ENCODE measurements around the gene ZNF783.
"Not testable (repeated sequence)": the region's sequence is repeated elsewhere in the genome, so short reads cannot be mapped to it uniquely, and the experiment has no call there.

Gene ZNF783

DNA sequence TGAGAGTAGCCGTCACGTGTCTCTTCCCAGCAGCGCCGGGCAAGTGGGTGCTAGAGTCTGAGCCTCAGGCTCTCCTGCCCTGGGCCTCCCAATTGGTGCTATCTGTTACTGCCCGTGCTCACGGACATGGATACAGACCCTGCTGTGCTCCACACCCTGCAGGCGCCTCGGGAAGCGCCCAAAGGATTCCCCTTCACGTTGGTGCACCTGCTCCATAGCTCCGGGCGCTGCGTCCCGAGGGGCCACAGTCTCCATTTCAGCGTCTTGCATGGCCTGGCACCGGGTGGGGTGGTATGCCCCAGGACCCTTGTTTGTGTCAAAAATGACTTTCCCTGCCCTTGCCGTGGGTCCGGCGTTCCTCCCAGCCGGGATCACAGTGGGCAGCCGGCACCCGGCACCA, 36.3 kb upstream of the ZNF783 start:
- ChIA-PET CTCF (no interaction called here), POLR2A (no interaction called here)
- DNase-seq (ENCODE audit: extremely low spot score) = no peak
- TF ChIP-seq LEF1 (IDR thresholded peaks at IDR 0.05; ENCODE audit: borderline replicate concordance) (no peak), SUZ12 (IDR thresholded peaks at IDR 0.05) (no peak), TARDBP (IDR thresholded peaks at IDR 0.05) (no peak), ELF4 (IDR thresholded peaks at IDR 0.05) (no peak), FOXA1 (IDR thresholded peaks at IDR 0.05) (no peak), BHLHE40 (IDR thresholded peaks at IDR 0.05; ENCODE audit: borderline replicate concordance) (no peak), SP1 (IDR thresholded peaks at IDR 0.05) (no peak), CTBP1 (IDR thresholded peaks at IDR 0.05; ENCODE audit: borderline replicate concordance) (no peak), HDGF (IDR thresholded peaks at IDR 0.05; ENCODE audit: borderline replicate concordance) (no peak)

- POLR2A ChIA-PET = interaction anchor here (1.3 kb wide), 1 partner anchor 11 kb away, joined by 3 read pairs; no protein-coding TSS in a partner anchor
- DNase-seq (ENCODE audit: extremely low spot score); CTCF ChIA-PET: not testable (repeated sequence)
These were observed 35.6 kb upstream of the ZNF783 start for GRCh38 chr7:149226366-149226765.

DNA sequence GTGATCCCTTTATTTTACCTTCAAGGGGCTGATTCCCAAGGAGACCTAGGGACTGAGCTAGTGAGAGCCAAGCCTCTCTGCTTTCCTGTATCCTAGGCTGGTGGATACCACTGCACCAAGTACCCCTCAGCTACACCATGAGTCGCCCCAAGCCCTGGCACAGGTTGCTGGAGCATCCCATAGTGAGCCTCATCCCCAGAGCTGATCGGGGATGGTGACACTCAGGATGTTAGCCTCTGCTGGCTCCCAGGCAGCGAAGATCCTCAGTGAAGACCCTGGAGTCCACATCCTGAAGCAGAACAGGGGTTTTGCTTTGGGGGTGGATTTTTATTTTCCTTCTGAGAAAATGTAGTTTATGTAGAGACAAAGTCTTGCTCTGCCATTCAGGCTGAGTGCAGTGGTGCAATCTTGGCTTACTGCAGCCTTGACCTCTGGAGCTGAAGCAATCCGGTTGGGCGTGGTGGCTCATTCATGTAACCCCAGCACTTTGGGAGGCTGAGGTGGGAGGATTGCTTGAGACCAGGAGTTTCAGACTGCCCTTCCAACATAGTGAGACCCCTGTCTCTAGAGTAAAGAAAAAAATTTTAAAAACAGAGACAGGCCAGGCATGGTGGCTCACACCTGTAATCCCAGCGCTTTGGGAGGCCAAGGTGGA, 35.0 kb upstream of the ZNF783 start:
- no peak for DNase-seq (ENCODE audit: extremely low spot score)
- ChIA-PET POLR2A (interaction anchor here (1.3 kb wide), 1 partner anchor 12 kb away, joined by 3 read pairs; no protein-coding TSS in a partner anchor), CTCF (no interaction called here)
- TF ChIP-seq ELF4 (IDR thresholded peaks at IDR 0.05) = 0 out of 2 replicates have a peak, but pooled peaks have one; percentile 12
- no peak for TF ChIP-seq SP1 (IDR thresholded peaks at IDR 0.05)
- TF ChIP-seq ZNF384 (IDR thresholded peaks at IDR 0.05) = no peak
- TF ChIP-seq PKNOX1 (IDR thresholded peaks at IDR 0.05) = no peak

- ChIA-PET POLR2A (interaction anchor here (0.9 to 2.1 kb wide), 4 partner anchors 10 to 35 kb away, joined by 3 to 7 read pairs (median 4); partner anchors contain the start of gene ZNF282), CTCF (interaction anchor here (0.8 to 1.4 kb wide), 3 partner anchors 10 to 33 kb away, joined by 3 read pairs; partner anchors contain the start of gene ZNF783)
- TF ChIP-seq PKNOX1 (IDR thresholded peaks at IDR 0.05) = no peak
- TF ChIP-seq CTBP1 (IDR thresholded peaks at IDR 0.05; ENCODE audit: borderline replicate concordance) = no peak
- no peak; the same call in 1 of the 2 replicates for TF ChIP-seq ELF4 (IDR thresholded peaks at IDR 0.05)
- TF ChIP-seq ARNT (IDR thresholded peaks at IDR 0.05) = no peak
- no peak for TF ChIP-seq SUZ12 (IDR thresholded peaks at IDR 0.05)
- no peak for TF ChIP-seq LEF1 (IDR thresholded peaks at IDR 0.05; ENCODE audit: borderline replicate concordance)
- TF ChIP-seq TARDBP (IDR thresholded peaks at IDR 0.05) = no peak
- no peak for TF ChIP-seq HDGF (IDR thresholded peaks at IDR 0.05; ENCODE audit: borderline replicate concordance)
- no peak for TF ChIP-seq NFRKB (IDR thresholded peaks at IDR 0.05)
- TF ChIP-seq ZNF384 (IDR thresholded peaks at IDR 0.05) = no peak
- TF ChIP-seq FOXA1 (IDR thresholded peaks at IDR 0.05) = no peak
- TF ChIP-seq L3MBTL2 (conservative IDR thresholded peaks at IDR 0.05) = no peak
- no peak for TF ChIP-seq SP1 (IDR thresholded peaks at IDR 0.05)
- no peak for TF ChIP-seq FOXM1 (IDR thresholded peaks at IDR 0.05; ENCODE audit: borderline replicate concordance)
- TF ChIP-seq FOXK2 (IDR thresholded peaks at IDR 0.05) = no peak
- TF ChIP-seq BHLHE40 (IDR thresholded peaks at IDR 0.05; ENCODE audit: borderline replicate concordance) = no peak
- no peak for DNase-seq (ENCODE audit: extremely low spot score)
These were observed 33.0 kb upstream of the ZNF783 start for GRCh38 chr7:149228831-149229471.

GRCh38 chr7:149229526-149229925, 32.5 kb upstream of the ZNF783 start:
- ChIA-PET POLR2A (interaction anchor here (0.6 to 2.1 kb wide), 6 partner anchors 9 to 36 kb away, joined by 3 to 7 read pairs (median 4); partner anchors contain the start of gene ZNF282), CTCF (interaction anchor here (0.8 to 1.4 kb wide), 3 partner anchors 9 to 33 kb away, joined by 3 read pairs; partner anchors contain the start of gene ZNF783)
- no peak for DNase-seq (ENCODE audit: extremely low spot score)
- TF ChIP-seq NFRKB (IDR thresholded peaks at IDR 0.05) (no peak), ARNT (IDR thresholded peaks at IDR 0.05) (no peak), ELF4 (IDR thresholded peaks at IDR 0.05) (peak; percentile 13; the same call in 1 of the 2 replicates), LEF1 (IDR thresholded peaks at IDR 0.05; ENCODE audit: borderline replicate concordance) (no peak), BHLHE40 (IDR thresholded peaks at IDR 0.05; ENCODE audit: borderline replicate concordance) (no peak), TARDBP (IDR thresholded peaks at IDR 0.05) (no peak), HDGF (IDR thresholded peaks at IDR 0.05; ENCODE audit: borderline replicate concordance) (no peak)

DNA sequence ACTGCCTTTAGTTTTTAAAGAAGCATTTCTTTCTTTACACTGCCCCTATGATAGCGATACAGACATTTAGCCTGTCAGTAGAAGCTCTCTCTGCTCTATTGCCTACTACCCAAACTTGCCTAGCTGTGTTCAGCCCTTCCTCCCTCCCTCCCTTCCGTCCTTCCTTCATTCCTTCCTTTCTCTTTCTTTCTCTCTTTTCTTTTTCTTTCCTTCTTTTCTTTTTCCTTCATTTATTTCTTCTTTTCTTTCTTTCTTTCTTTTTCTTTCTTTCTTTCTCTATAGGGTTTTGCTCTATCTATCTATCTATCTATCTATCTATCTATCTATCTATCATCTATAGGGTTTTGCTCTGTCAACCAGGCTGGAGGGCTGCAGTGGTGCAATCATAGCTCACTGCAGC, 29.6 kb upstream of the ZNF783 start:
- CTCF ChIA-PET = no interaction called here
- no peak for DNase-seq (ENCODE audit: extremely low spot score)
- POLR2A ChIA-PET = no interaction called here
- TF ChIP-seq FOXM1 (IDR thresholded peaks at IDR 0.05; ENCODE audit: borderline replicate concordance) = no peak
- no peak for TF ChIP-seq FOXK2 (IDR thresholded peaks at IDR 0.05)
- no peak for TF ChIP-seq ARNT (IDR thresholded peaks at IDR 0.05)
- TF ChIP-seq SUZ12 (IDR thresholded peaks at IDR 0.05) = no peak
- no peak for TF ChIP-seq NFRKB (IDR thresholded peaks at IDR 0.05)
- TF ChIP-seq L3MBTL2 (conservative IDR thresholded peaks at IDR 0.05) = no peak
- no peak for TF ChIP-seq HDGF (IDR thresholded peaks at IDR 0.05; ENCODE audit: borderline replicate concordance)
- TF ChIP-seq ZNF384 (IDR thresholded peaks at IDR 0.05) = no peak
- TF ChIP-seq PKNOX1 (IDR thresholded peaks at IDR 0.05) = no peak
- no peak for TF ChIP-seq FOXA1 (IDR thresholded peaks at IDR 0.05)
- TF ChIP-seq BHLHE40 (IDR thresholded peaks at IDR 0.05; ENCODE audit: borderline replicate concordance) = no peak
- TF ChIP-seq ELF4 (IDR thresholded peaks at IDR 0.05) = no peak
- TF ChIP-seq CTBP1 (IDR thresholded peaks at IDR 0.05; ENCODE audit: borderline replicate concordance) = no peak

DNA sequence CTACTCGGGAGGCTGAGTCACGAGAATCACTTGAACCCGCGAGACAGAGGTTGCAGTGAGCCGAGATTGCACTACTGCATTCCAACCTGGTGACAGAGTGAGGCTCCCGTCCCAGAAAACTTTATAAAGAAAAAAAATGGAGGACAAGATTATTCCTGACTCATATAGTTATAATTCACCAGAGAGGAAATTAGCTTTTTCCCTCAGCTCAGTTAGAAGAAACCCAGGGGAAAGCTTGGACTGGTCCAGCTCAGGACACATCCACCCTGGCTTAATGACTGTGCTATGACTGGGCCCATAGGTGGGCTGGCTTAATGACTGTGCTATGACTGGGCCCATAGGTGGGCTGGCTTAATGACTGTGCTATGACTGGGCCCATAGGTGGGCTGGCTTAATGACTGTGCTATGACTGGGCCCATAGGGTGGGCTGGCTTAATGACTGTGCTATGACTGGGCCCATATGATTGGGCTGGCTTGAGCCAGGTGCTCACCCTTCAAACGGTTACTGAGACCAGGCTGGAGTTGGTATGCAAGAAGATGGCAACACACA, 28.3 kb upstream of the ZNF783 start:
- CTCF ChIA-PET; DNase-seq (ENCODE audit: extremely low spot score): not testable (repeated sequence)
- POLR2A ChIA-PET = interaction anchor here (1.5 kb wide), 1 partner anchor 38 kb away, joined by 3 read pairs; the partner anchor contains the start of gene ZNF282

All from HEK293T (cell line).